ENCODE results near the gene PALM.

- TF ChIP-seq POLR2A (IDR thresholded peaks at IDR 0.05; ENCODE audit: low read length), result no peak
- no peak for TF ChIP-seq GATA1 (IDR thresholded peaks at IDR 0.05; ENCODE audit: low read depth, low read length)
Observed at GRCh38 chr19:718991-719512, 10.3 kb downstream of the PALM start.
